Liver (tissue), 9 donors: Measurements from ENCODE around the gene TUBGCP6. TPM values are rescaled to one million over a fixed set of nuclear protein-coding genes. Genes with fewer than 3 reads are reported as not detected.

Source experiments
- DNase-seq: peaks from one replicate; pipeline ENCODE4 v3.0.0-alpha.2; 2017; ENCODE audit warnings: low spot score
- H3K27ac ChIP-seq, 2 donors: one replicate each; pipeline ENCODE4 v1.7.0; 2013; ENCODE audit warnings: inconsistent platforms in 2 of 2, low read length in 2 of 2, control low read depth in 1 of 2, low read depth in 1 of 2, mild to moderate bottlenecking in 1 of 2
- H3K27me3 ChIP-seq, 4 donors: one replicate each; pipeline versions ENCODE4 v1.6.1 to v1.7.0; 2013; ENCODE audit warnings: low read length in 3 of 4, inconsistent platforms in 1 of 4, mild to moderate bottlenecking in 1 of 4, moderate library complexity in 1 of 4; ENCODE audit not compliant: control insufficient read depth in 4 of 4, insufficient read depth in 4 of 4
- H3K36me3 ChIP-seq, 4 donors: one replicate each; pipeline versions ENCODE4 v1.6.1 to v1.7.0; 2013; ENCODE audit warnings: low read length in 3 of 4, mild to moderate bottlenecking in 3 of 4, low read depth in 1 of 4, moderate library complexity in 1 of 4; ENCODE audit not compliant: control insufficient read depth in 4 of 4, insufficient read depth in 3 of 4
- H3K4me1 ChIP-seq, 4 donors: one replicate each; pipeline versions ENCODE4 v1.6.1 to v1.7.0; 2013; ENCODE audit warnings: low read length in 3 of 4, mild to moderate bottlenecking in 3 of 4, moderate library complexity in 1 of 4; ENCODE audit not compliant: control insufficient read depth in 4 of 4, insufficient read depth in 4 of 4
- H3K4me3 ChIP-seq, 3 donors: one replicate each; pipeline versions ENCODE4 v1.6.1 to v1.7.0; 2013; ENCODE audit warnings: low read length in 3 of 3, control low read depth in 1 of 3, low read depth in 1 of 3, mild to moderate bottlenecking in 1 of 3
- H3K9ac ChIP-seq, 2 donors: one replicate each; pipeline ENCODE4 v1.7.0; 2013; ENCODE audit warnings: low read length in 2 of 2, mild to moderate bottlenecking in 2 of 2, moderate library complexity in 2 of 2, control low read depth in 1 of 2, low read depth in 1 of 2
- H3K9me3 ChIP-seq, 4 donors: one replicate each; pipeline versions ENCODE4 v1.6.1 to v1.7.0; 2013; ENCODE audit warnings: low read length in 3 of 4; ENCODE audit not compliant: control insufficient read depth in 4 of 4
- EGR1 ChIP-seq, 2 donors: IDR thresholded peaks; 2 replicates each; pipeline ENCODE4 v1.6.1; 2016 to 2018; ENCODE audit warnings: antibody characterized with exemption in 2 of 2, low read depth in 2 of 2
- FOXA1 ChIP-seq: IDR thresholded peaks from 2 replicates; pipeline ENCODE4 v1.6.1; 2016; ENCODE audit warnings: antibody characterized with exemption
- FOXA2 ChIP-seq: IDR thresholded peaks from 2 replicates; pipeline ENCODE4 v1.6.1; 2016; ENCODE audit warnings: antibody characterized with exemption
- GABPA ChIP-seq, 2 donors: IDR thresholded peaks in 1 of 2; conservative IDR thresholded peaks in 1 of 2; 2 replicates each; pipeline ENCODE4 v1.6.1; 2016; ENCODE audit warnings: antibody characterized with exemption in 2 of 2, mild to moderate bottlenecking in 1 of 2, moderate library complexity in 1 of 2
- HNF4A ChIP-seq, 2 donors: conservative IDR thresholded peaks; 2 replicates each; pipeline ENCODE4 v1.6.1; 2016; ENCODE audit warnings: antibody characterized with exemption in 2 of 2, mild to moderate bottlenecking in 2 of 2
- JUND ChIP-seq, 2 donors: IDR thresholded peaks; 2 replicates each; pipeline ENCODE4 v1.6.1; 2016; ENCODE audit warnings: antibody characterized with exemption in 2 of 2
- NR2F2 ChIP-seq: IDR thresholded peaks from 2 replicates; pipeline ENCODE4 v1.6.1; 2016; ENCODE audit warnings: antibody characterized with exemption
- RAD21 ChIP-seq, 2 donors: IDR thresholded peaks; 2 replicates each; pipeline ENCODE4 v1.6.1; 2016; ENCODE audit warnings: antibody characterized with exemption in 2 of 2, mild to moderate bottlenecking in 2 of 2
- RXRA ChIP-seq, 2 donors: IDR thresholded peaks; 2 replicates each; pipeline ENCODE4 v1.6.1; 2017 to 2018; ENCODE audit warnings: antibody characterized with exemption in 2 of 2, mild to moderate bottlenecking in 1 of 2
- SP1 ChIP-seq: IDR thresholded peaks from 2 replicates; pipeline ENCODE4 v1.6.1; 2018; ENCODE audit warnings: antibody characterized with exemption, mild to moderate bottlenecking
- YY1 ChIP-seq: IDR thresholded peaks from 2 replicates; pipeline ENCODE4 v1.6.1; 2016; ENCODE audit warnings: antibody characterized with exemption, mild to moderate bottlenecking
- WGBS: extraction: QIAGEN DNeasy Blood & Tissue Kit; methylation state at CpG from one replicate; pipeline ENCODE4 v1.1.7; 2013; 5-methylcytosine and 5-hydroxymethylcytosine counted together
- polyA plus RNA-seq, 2 donors: library from polyadenylated mRNA; stranded (reverse) in 1 of 2; unstranded in 1 of 2; fragments of 200-250 nt in 1 of 2; fragments of >200 nt in 1 of 2; fragmentation: Nextera tagmentation in 1 of 2; extraction: Ambion mirVana in 1 of 2; gene quantifications; one replicate each; pipeline versions ENCODE4 v1.2.1 to v1.2.3, GENCODE V29; 2013 to 2015
- total RNA-seq, 2 donors: library from RNA; depleted of rRNA; stranded (reverse); fragments of >200 nt; gene quantifications; one replicate each; pipeline ENCODE4 v1.2.3, GENCODE V29; 2014
- TF ChIP-seq, protein P1 (sequence below): fragments of 150-350 bp; IDR thresholded peaks from 2 replicates; pipeline ENCODE4 v1.5.1; 2017; ENCODE audit warnings: improper control_type of control experiment, low read depth, low read length; ENCODE audit not compliant: missing input control
- TF ChIP-seq, protein P2 (sequence below): IDR thresholded peaks from 2 replicates; pipeline ENCODE4 v1.6.1; 2016; ENCODE audit warnings: antibody characterized with exemption
- TF ChIP-seq, protein P3 (sequence below): IDR thresholded peaks from 2 replicates; pipeline ENCODE4 v1.6.1; 2016; ENCODE audit warnings: antibody characterized with exemption, mild to moderate bottlenecking
- TF ChIP-seq, protein P4 (sequence below): IDR thresholded peaks from 2 replicates; pipeline ENCODE4 v1.6.1; 2016; ENCODE audit warnings: antibody characterized with exemption
- TF ChIP-seq, protein P5 (sequence below): IDR thresholded peaks from 2 replicates; pipeline ENCODE4 v1.6.1; 2016; ENCODE audit warnings: antibody characterized with exemption
- donor health status: healthy.
- donor health status: healthy.
- donor health status: healthy.
- donor health status: healthy.
- donor health status: healthy.

The TUBGCP6 gene
- total and polyA plus RNA-seq, 4 donors: 9.3 to 31.7 (median 16.4) TPM

DNA sequence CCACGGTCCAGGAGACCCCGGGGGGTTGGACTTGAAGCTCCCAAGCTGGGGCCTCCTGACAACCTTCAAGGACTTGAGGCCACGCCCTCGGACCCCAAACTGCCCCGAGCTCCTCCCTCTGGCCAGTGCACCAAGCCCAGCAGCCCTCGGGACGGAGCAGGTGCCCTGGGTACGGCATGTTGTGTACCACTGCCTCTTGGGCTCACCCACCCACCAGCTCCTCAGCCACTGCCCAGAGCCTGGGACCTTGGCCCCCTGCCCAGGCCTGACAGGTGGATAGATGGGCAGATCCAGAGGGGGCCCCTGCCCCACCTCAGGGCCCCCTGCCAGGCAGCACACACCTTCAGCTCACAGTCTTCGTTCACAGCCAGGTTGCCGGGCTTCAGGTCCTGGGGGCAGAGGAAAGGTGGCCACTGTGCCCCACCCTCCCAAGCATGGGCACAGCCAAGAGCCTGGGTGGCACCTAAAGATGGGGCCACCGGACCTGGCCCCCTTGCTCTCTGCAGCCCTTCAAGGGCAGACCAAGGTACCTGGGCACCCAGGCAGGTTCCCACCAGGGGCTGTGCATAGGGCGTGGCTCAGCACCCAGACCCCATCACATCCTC is 11.5 kb upstream of the TUBGCP6 start:
- H3K27me3 ChIP-seq: no peaks in the 10 kb centered on the region
- no peak for DNase-seq
- H3K4me1 ChIP-seq: peaks cover 17 to 41% (median 27%) of the 10 kb centered on the region in 4 donors
- TF ChIP-seq RAD21 (IDR thresholded peaks at IDR 0.05) (no peak), YY1 (no peak), FOXA1 (no peak), HNF4A (conservative IDR thresholded peaks at IDR 0.05) (no peak), GABPA (IDR thresholded peaks at IDR 0.05 in 1 of 2, conservative IDR thresholded peaks at IDR 0.05 in 1 of 2) (no peak), RXRA (IDR thresholded peaks at IDR 0.05) (no peak), SP1 (no peak), EGR1 (IDR thresholded peaks at IDR 0.05; ENCODE audit: low read depth in 2 of 2) (no peak)
- TF ChIP-seq, protein P1, sequence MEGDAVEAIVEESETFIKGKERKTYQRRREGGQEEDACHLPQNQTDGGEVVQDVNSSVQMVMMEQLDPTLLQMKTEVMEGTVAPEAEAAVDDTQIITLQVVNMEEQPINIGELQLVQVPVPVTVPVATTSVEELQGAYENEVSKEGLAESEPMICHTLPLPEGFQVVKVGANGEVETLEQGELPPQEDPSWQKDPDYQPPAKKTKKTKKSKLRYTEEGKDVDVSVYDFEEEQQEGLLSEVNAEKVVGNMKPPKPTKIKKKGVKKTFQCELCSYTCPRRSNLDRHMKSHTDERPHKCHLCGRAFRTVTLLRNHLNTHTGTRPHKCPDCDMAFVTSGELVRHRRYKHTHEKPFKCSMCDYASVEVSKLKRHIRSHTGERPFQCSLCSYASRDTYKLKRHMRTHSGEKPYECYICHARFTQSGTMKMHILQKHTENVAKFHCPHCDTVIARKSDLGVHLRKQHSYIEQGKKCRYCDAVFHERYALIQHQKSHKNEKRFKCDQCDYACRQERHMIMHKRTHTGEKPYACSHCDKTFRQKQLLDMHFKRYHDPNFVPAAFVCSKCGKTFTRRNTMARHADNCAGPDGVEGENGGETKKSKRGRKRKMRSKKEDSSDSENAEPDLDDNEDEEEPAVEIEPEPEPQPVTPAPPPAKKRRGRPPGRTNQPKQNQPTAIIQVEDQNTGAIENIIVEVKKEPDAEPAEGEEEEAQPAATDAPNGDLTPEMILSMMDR: no peak
- TF ChIP-seq, protein P2, sequence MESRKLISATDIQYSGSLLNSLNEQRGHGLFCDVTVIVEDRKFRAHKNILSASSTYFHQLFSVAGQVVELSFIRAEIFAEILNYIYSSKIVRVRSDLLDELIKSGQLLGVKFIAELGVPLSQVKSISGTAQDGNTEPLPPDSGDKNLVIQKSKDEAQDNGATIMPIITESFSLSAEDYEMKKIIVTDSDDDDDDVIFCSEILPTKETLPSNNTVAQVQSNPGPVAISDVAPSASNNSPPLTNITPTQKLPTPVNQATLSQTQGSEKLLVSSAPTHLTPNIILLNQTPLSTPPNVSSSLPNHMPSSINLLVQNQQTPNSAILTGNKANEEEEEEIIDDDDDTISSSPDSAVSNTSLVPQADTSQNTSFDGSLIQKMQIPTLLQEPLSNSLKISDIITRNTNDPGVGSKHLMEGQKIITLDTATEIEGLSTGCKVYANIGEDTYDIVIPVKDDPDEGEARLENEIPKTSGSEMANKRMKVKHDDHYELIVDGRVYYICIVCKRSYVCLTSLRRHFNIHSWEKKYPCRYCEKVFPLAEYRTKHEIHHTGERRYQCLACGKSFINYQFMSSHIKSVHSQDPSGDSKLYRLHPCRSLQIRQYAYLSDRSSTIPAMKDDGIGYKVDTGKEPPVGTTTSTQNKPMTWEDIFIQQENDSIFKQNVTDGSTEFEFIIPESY: no peak
- TF ChIP-seq, protein P3, sequence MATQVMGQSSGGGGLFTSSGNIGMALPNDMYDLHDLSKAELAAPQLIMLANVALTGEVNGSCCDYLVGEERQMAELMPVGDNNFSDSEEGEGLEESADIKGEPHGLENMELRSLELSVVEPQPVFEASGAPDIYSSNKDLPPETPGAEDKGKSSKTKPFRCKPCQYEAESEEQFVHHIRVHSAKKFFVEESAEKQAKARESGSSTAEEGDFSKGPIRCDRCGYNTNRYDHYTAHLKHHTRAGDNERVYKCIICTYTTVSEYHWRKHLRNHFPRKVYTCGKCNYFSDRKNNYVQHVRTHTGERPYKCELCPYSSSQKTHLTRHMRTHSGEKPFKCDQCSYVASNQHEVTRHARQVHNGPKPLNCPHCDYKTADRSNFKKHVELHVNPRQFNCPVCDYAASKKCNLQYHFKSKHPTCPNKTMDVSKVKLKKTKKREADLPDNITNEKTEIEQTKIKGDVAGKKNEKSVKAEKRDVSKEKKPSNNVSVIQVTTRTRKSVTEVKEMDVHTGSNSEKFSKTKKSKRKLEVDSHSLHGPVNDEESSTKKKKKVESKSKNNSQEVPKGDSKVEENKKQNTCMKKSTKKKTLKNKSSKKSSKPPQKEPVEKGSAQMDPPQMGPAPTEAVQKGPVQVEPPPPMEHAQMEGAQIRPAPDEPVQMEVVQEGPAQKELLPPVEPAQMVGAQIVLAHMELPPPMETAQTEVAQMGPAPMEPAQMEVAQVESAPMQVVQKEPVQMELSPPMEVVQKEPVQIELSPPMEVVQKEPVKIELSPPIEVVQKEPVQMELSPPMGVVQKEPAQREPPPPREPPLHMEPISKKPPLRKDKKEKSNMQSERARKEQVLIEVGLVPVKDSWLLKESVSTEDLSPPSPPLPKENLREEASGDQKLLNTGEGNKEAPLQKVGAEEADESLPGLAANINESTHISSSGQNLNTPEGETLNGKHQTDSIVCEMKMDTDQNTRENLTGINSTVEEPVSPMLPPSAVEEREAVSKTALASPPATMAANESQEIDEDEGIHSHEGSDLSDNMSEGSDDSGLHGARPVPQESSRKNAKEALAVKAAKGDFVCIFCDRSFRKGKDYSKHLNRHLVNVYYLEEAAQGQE: no peak
- TF ChIP-seq, protein P4, sequence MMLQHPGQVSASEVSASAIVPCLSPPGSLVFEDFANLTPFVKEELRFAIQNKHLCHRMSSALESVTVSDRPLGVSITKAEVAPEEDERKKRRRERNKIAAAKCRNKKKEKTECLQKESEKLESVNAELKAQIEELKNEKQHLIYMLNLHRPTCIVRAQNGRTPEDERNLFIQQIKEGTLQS: no peak
- no peak overlapping the region for H3K4me3 ChIP-seq
- H3K9me3 ChIP-seq: no peaks in the 10 kb centered on the region
- no peak overlapping the region for H3K27ac ChIP-seq
- peaks cover 0 to 1% (median 0%) of the 10 kb centered on the region in 4 donors for H3K36me3 ChIP-seq
- no peak overlapping the region for H3K9ac ChIP-seq
- 88% methylated on average over 12 of the region's 12 CpGs for WGBS

DNA sequence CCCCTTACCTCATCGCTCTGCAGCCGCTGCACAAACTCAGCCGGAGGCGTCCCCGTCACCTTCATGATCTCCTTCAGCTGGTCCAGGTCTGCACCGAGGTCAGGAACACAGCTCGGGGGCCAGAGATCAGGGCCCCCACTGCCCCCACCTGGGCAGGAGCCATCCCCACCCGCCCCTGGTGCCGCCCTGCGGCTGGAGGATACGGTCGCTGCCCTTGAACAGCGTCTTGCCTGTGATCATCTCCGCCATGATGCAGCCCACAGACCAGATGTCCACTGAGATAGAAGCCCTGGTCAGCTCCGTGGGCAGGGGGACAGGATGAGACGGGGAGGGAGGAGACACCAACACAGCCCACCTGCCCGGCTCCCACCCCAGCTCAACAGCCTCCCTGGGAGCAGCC is 10.8 kb upstream of the TUBGCP6 start:
- H3K9me3 ChIP-seq: no peaks in the 10 kb centered on the region
- H3K4me3 ChIP-seq: no peak overlapping the region
- peaks cover 14 to 43% (median 25%) of the 10 kb centered on the region in 4 donors for H3K4me1 ChIP-seq
- H3K27ac ChIP-seq: no peak overlapping the region
- H3K36me3 ChIP-seq: peaks cover 0 to 1% (median 0%) of the 10 kb centered on the region in 4 donors
- DNase-seq: no peak
- 95% methylated on average over 17 of the region's 17 CpGs for WGBS
- no peak overlapping the region for H3K9ac ChIP-seq
- H3K27me3 ChIP-seq: no peaks in the 10 kb centered on the region
- TF ChIP-seq, protein P5, sequence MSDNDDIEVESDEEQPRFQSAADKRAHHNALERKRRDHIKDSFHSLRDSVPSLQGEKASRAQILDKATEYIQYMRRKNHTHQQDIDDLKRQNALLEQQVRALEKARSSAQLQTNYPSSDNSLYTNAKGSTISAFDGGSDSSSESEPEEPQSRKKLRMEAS: no peak
- no peak for TF ChIP-seq HNF4A (conservative IDR thresholded peaks at IDR 0.05)
- TF ChIP-seq, protein P3: no peak
- no peak for TF ChIP-seq RXRA (IDR thresholded peaks at IDR 0.05)
- no peak for TF ChIP-seq YY1
- TF ChIP-seq GABPA (IDR thresholded peaks at IDR 0.05 in 1 of 2, conservative IDR thresholded peaks at IDR 0.05 in 1 of 2): no peak
- TF ChIP-seq EGR1 (IDR thresholded peaks at IDR 0.05; ENCODE audit: low read depth in 2 of 2): no peak
- no peak for TF ChIP-seq FOXA1
- TF ChIP-seq, protein P2: no peak
- TF ChIP-seq SP1: no peak
- TF ChIP-seq JUND (IDR thresholded peaks at IDR 0.05): no peak
- no peak for TF ChIP-seq NR2F2
- TF ChIP-seq, protein P4: no peak
- no peak for TF ChIP-seq FOXA2
- no peak for TF ChIP-seq RAD21 (IDR thresholded peaks at IDR 0.05)
